Upper lobe of left lung (tissue), 6 donors: Measurements from ENCODE around the gene AIF1. TPM values are rescaled to one million over a fixed set of nuclear protein-coding genes. Genes with fewer than 3 reads are reported as not detected.

Source experiments
- ATAC-seq, 2 donors: fragments of 200-7000 bp; cut with Tn5 transposase; one replicate each; pipeline ENCODE4 v1.9.1; 2022; ENCODE audit warnings: mild to moderate bottlenecking in 2 of 2, moderate library complexity in 2 of 2; ENCODE audit not compliant: low FRiP score in 2 of 2
- DNase-seq, 2 donors: peaks; one replicate each; pipeline ENCODE4 v3.0.0-alpha.2; 2019 to 2020
- H3K27ac ChIP-seq, 4 donors: fragments of 200-600 bp; sonication (generic); one replicate each; pipeline ENCODE4 v1.5.1; 2016 to 2019
- H3K27me3 ChIP-seq, 4 donors: fragments of 200-600 bp; sonication (generic); one replicate each; pipeline ENCODE4 v1.5.1; 2017 to 2019
- H3K36me3 ChIP-seq, 4 donors: fragments of 200-600 bp; sonication (generic); one replicate each; pipeline ENCODE4 v1.5.1; 2016 to 2019
- H3K4me1 ChIP-seq, 4 donors: fragments of 200-600 bp; sonication (generic); one replicate each; pipeline ENCODE4 v1.5.1; 2018 to 2019
- H3K4me3 ChIP-seq, 4 donors: fragments of 200-600 bp; sonication (generic); one replicate each; pipeline ENCODE4 v1.5.1; 2017 to 2019; ENCODE audit warnings: mild to moderate bottlenecking in 2 of 4, moderate library complexity in 1 of 4
- H3K9me3 ChIP-seq, 4 donors: fragments of 200-600 bp; sonication (generic); one replicate each; pipeline ENCODE4 v1.5.1; 2018 to 2019
- CTCF ChIP-seq, 6 experiments: fragments of 450-650 bp in 4 of 6; fragments of 200-600 bp in 2 of 6; sonication (generic) in 2 of 6; IDR thresholded peaks; one replicate each; pipeline ENCODE4 v1.5.1; 2016 to 2019; ENCODE audit warnings: antibody characterized with exemption in 6 of 6
- EP300 ChIP-seq, 4 donors: sonication (generic); formaldehyde crosslinking; IDR thresholded peaks; one replicate each; pipeline ENCODE4 v1.5.1; 2017; ENCODE audit warnings: antibody characterized with exemption in 4 of 4, control low read depth in 2 of 4
- POLR2A ChIP-seq, 4 donors: fragments of 450-650 bp; IDR thresholded peaks; one replicate each; pipeline ENCODE4 v1.5.1; 2016 to 2017; ENCODE audit warnings: antibody characterized with exemption in 4 of 4, mild to moderate bottlenecking in 2 of 4
- POLR2AphosphoS5 ChIP-seq, 2 donors: sonication (generic); formaldehyde crosslinking; IDR thresholded peaks; one replicate each; pipeline ENCODE4 v1.5.1; 2017; ENCODE audit warnings: antibody characterized with exemption in 2 of 2
- WGBS, 2 donors: methylation state at CpG; one replicate each; pipeline ENCODE4 v1.1.5; 2017 to 2018; 5-methylcytosine and 5-hydroxymethylcytosine counted together
- total RNA-seq, 6 donors: library from RNA; depleted of rRNA in 4 of 6; stranded (reverse); fragments of >200 nt in 4 of 6; gene quantifications; one replicate each; pipeline versions ENCODE4 v1.1.0 to v1.2.1, GENCODE V29; 2016 to 2021
- donor health status: DM: no; HTN: no; CAD: no; lungs with moderate emphysema.
- donor health status: DM: no; HTN: yes; CAD: no; lungs with severe emphysema.

AIF1 gene
- total RNA-seq, 6 donors from 2014 or later: 18.5 to 106 (median 79.7) TPM

- Histone ChIP-seq H3K27me3 (no peaks in the 10 kb centered on the region), H3K4me1 (peaks cover 0 to 13% (median 8%) of the 10 kb centered on the region in 4 donors), H3K27ac (peak overlapping the region; percentile 64 to 82 (median 74)), H3K4me3 (peak overlapping the region in 3 of 4 donors; percentile 18 to 43 (median 29)), H3K9me3 (no peaks in the 10 kb centered on the region), H3K36me3 (no peaks in the 10 kb centered on the region)
- no peak for TF ChIP-seq POLR2AphosphoS5 (IDR thresholded peaks at IDR 0.05)
- TF ChIP-seq POLR2A (IDR thresholded peaks at IDR 0.05): no peak
- no peak for TF ChIP-seq CTCF (IDR thresholded peaks at IDR 0.05)
- TF ChIP-seq EP300 (IDR thresholded peaks at IDR 0.05): no peak
- 36 to 41% methylated on average over 7 of the region's 7 CpGs for WGBS, 2 donors
- DNase-seq (peak in 1 of 2 donors; percentile 29), ATAC-seq (no peak)
These were observed 714 bp downstream of the AIF1 start for GRCh38 chr6:31615748-31616147.

- no peaks in the 10 kb centered on the region for H3K27me3 ChIP-seq
- 86 to 87% methylated on average over 2 of the region's 2 CpGs for WGBS, 2 donors
- no peak for DNase-seq
- H3K36me3 ChIP-seq: no peaks in the 10 kb centered on the region
- H3K4me1 ChIP-seq: peaks cover 7 to 22% (median 15%) of the 10 kb centered on the region in 4 donors
- ATAC-seq: no peak
- no peak overlapping the region for H3K4me3 ChIP-seq
- no peaks in the 10 kb centered on the region for H3K9me3 ChIP-seq
- TF ChIP-seq POLR2AphosphoS5 (IDR thresholded peaks at IDR 0.05) (no peak), CTCF (IDR thresholded peaks at IDR 0.05) (no peak), POLR2A (IDR thresholded peaks at IDR 0.05) (no peak), EP300 (IDR thresholded peaks at IDR 0.05) (no peak)
- no peak overlapping the region for H3K27ac ChIP-seq
These were observed 2.0 kb downstream of the AIF1 start for GRCh38 chr6:31617010-31617409.

- Histone ChIP-seq H3K27me3 (no peaks in the 10 kb centered on the region), H3K36me3 (peaks cover 15 to 22% (median 18%) of the 10 kb centered on the region in 4 donors), H3K4me3 (peak overlapping the region in 3 of 4 donors; percentile 79 to 92 (median 82)), H3K4me1 (peaks cover 15 to 27% (median 19%) of the 10 kb centered on the region in 4 donors), H3K9me3 (no peaks in the 10 kb centered on the region), H3K27ac (peak overlapping the region; percentile 97 to 100 (median 98))
- ATAC-seq (peak; percentile 96 to 97), DNase-seq (peak; percentile 96 to 98)
- TF ChIP-seq CTCF (IDR thresholded peaks at IDR 0.05) (peak in 3 of 6 experiments; percentile 9 to 34 (median 27)), EP300 (IDR thresholded peaks at IDR 0.05) (no peak), POLR2AphosphoS5 (IDR thresholded peaks at IDR 0.05) (peak; percentile 94), POLR2A (IDR thresholded peaks at IDR 0.05) (peak; percentile 57 to 98 (median 93))
- WGBS, 2 donors: 0 to 1% methylated on average over 48 to 50 of the region's 50 CpGs
These were observed 5.0 kb downstream of the AIF1 start for GRCh38 chr6:31619805-31620585.

GRCh38 chr6:31620586-31621319, 5.7 kb downstream of the AIF1 start, which contains the start of gene PRRC2A:
Gene PRRC2A (plus strand): TSS chr6:31620715. CDS start chr6:31622790, 2,075 bp downstream.
- no peaks in the 10 kb centered on the region for H3K9me3 ChIP-seq
- DNase-seq (peak; percentile 80 to 96), ATAC-seq (peak; percentile 19 to 70)
- no peaks in the 10 kb centered on the region for H3K27me3 ChIP-seq
- H3K27ac ChIP-seq: peak within 1 kb of the TSS; percentile 97 to 100 (median 98)
- peaks cover 23 to 29% (median 26%) of the 10 kb centered on the region in 4 donors for H3K36me3 ChIP-seq
- peaks cover 15 to 27% (median 19%) of the 10 kb centered on the region in 4 donors for H3K4me1 ChIP-seq
- 1% methylated on average over 30 to 40 of the region's 67 CpGs for WGBS, 2 donors
- H3K4me3 ChIP-seq: peak within 1 kb of the TSS; percentile 71 to 92 (median 80)
- TF ChIP-seq EP300 (IDR thresholded peaks at IDR 0.05): no peak
- TF ChIP-seq POLR2AphosphoS5 (IDR thresholded peaks at IDR 0.05): peak; percentile 28 to 45
- peak in 1 of 6 experiments; percentile 9 for TF ChIP-seq CTCF (IDR thresholded peaks at IDR 0.05)
- peak in 3 of 4 donors; percentile 35 to 71 (median 48) for TF ChIP-seq POLR2A (IDR thresholded peaks at IDR 0.05)
